Measurements from ENCODE around the gene KCNMA1.

Gene KCNMA1

DNA sequence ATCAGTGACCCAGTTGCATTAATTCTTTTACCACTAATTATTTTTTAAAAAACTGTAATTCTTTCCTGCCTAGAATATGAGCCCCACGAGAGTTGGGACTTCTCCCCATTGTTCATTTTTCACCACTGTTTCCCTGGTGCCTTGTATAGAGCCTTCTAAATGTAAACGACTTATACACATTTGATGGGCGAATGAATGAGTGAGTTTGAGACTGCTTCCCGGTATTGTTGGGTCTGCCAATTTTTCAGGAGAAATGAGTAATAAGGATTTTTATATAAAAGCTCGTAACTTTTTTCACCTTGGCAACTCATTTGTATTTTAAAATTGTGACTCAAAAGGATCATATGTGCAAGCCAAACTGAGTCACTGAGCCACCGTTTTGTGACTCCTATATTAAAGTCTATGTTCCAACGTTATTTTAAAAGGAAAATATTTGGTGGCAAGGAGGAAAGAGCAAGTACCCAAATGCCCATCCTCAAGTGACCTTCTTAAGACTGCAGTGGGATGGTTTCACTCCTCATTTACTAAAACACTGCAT is 621.3 kb downstream of the KCNMA1 start:
- no peak for DNase-seq (ENCODE audit: low spot score)
- Histone ChIP-seq H3K23ac (ENCODE audit: low read depth, low read length, poor library complexity) (no peak overlapping the region), H3K9ac (ENCODE audit: low read depth, low read length, poor library complexity) (no peak overlapping the region), H3K4me1 (ENCODE audit: control insufficient read depth in 2 of 2, insufficient read depth in 1 of 2, low read depth in 1 of 2, low read length in 2 of 2) (no peaks in the 10 kb centered on the region), H2AK5ac (ENCODE audit: low read depth, low read length) (no peak overlapping the region), H4K8ac (ENCODE audit: low read depth, low read length) (no peak overlapping the region), H3K27ac (replicated peaks; ENCODE audit: low read length) (no peak overlapping the region), H4K91ac (ENCODE audit: low read depth, low read length, poor library complexity) (no peak overlapping the region), H2BK12ac (ENCODE audit: low read length) (no peak overlapping the region), H2BK15ac (ENCODE audit: low read length) (no peak overlapping the region), H3K4me2 (ENCODE audit: insufficient read depth, low read length, poor library complexity, severe bottlenecking) (no peak overlapping the region), H3K18ac (ENCODE audit: low read length) (no peak overlapping the region), H2BK5ac (ENCODE audit: low read length) (no peak overlapping the region), H3K4ac (ENCODE audit: low read length) (no peak overlapping the region), H3K79me1 (ENCODE audit: low read depth, low read length) (no peaks in the 10 kb centered on the region), H3K27me3 (ENCODE audit: control insufficient read depth in 3 of 3, insufficient read depth in 3 of 3, low read depth in 1 of 3, low read length in 3 of 3) (no peaks in the 10 kb centered on the region), H3K36me3 (replicated peaks in 1 of 2; ENCODE audit: control insufficient read depth in 2 of 2, insufficient read depth in 2 of 2, low read length in 2 of 2) (no peaks in the 10 kb centered on the region), H2BK120ac (ENCODE audit: low read depth, low read length) (no peak overlapping the region), H3K9me3 (replicated peaks in 1 of 2; ENCODE audit: control insufficient read depth in 2 of 2, insufficient read depth in 1 of 2, low read depth in 1 of 2, low read length in 2 of 2) (no peaks in the 10 kb centered on the region), H3K14ac (ENCODE audit: low read length) (no peak overlapping the region), H3K4me3 (ENCODE audit: low read length in 2 of 2) (no peak overlapping the region), H2AFZ (ENCODE audit: low read length) (no peak overlapping the region)
- no CpG with 5 or more reads among the region's 7 CpGs for WGBS, 2 donors (ENCODE audit: extremely low coverage in 2 of 2, insufficient read length in 2 of 2, insufficient replicate concordance in 1 of 2)

GRCh38 chr10:77015360-77015759 is 622.2 kb downstream of the KCNMA1 start:
- Histone ChIP-seq H2BK5ac (ENCODE audit: low read length) (no peak overlapping the region), H3K23ac (ENCODE audit: low read depth, low read length, poor library complexity) (no peak overlapping the region), H3K18ac (ENCODE audit: low read length) (no peak overlapping the region), H2BK15ac (ENCODE audit: low read length) (no peak overlapping the region), H3K36me3 (replicated peaks in 1 of 2; ENCODE audit: control insufficient read depth in 2 of 2, insufficient read depth in 2 of 2, low read length in 2 of 2) (no peaks in the 10 kb centered on the region), H3K79me1 (ENCODE audit: low read depth, low read length) (no peaks in the 10 kb centered on the region), H2AK5ac (ENCODE audit: low read depth, low read length) (no peak overlapping the region), H2BK12ac (ENCODE audit: low read length) (no peak overlapping the region), H4K91ac (ENCODE audit: low read depth, low read length, poor library complexity) (no peak overlapping the region), H4K8ac (ENCODE audit: low read depth, low read length) (no peak overlapping the region), H3K4me2 (ENCODE audit: insufficient read depth, low read length, poor library complexity, severe bottlenecking) (no peak overlapping the region), H3K14ac (ENCODE audit: low read length) (no peak overlapping the region), H3K4me3 (ENCODE audit: low read length in 2 of 2) (no peak overlapping the region), H3K4me1 (ENCODE audit: control insufficient read depth in 2 of 2, insufficient read depth in 1 of 2, low read depth in 1 of 2, low read length in 2 of 2) (no peaks in the 10 kb centered on the region), H2AFZ (ENCODE audit: low read length) (no peak overlapping the region), H3K27me3 (ENCODE audit: control insufficient read depth in 3 of 3, insufficient read depth in 3 of 3, low read depth in 1 of 3, low read length in 3 of 3) (no peaks in the 10 kb centered on the region), H3K27ac (replicated peaks; ENCODE audit: low read length) (no peak overlapping the region), H3K9me3 (replicated peaks in 1 of 2; ENCODE audit: control insufficient read depth in 2 of 2, insufficient read depth in 1 of 2, low read depth in 1 of 2, low read length in 2 of 2) (no peaks in the 10 kb centered on the region), H3K4ac (ENCODE audit: low read length) (no peak overlapping the region), H3K9ac (ENCODE audit: low read depth, low read length, poor library complexity) (no peak overlapping the region), H2BK120ac (ENCODE audit: low read depth, low read length) (no peak overlapping the region)
- DNase-seq (ENCODE audit: low spot score) = no peak
- WGBS, 2 donors (ENCODE audit: extremely low coverage in 2 of 2, insufficient read length in 2 of 2, insufficient replicate concordance in 1 of 2) = no CpG with 5 or more reads among the region's 1 CpG

- WGBS, 2 donors (ENCODE audit: extremely low coverage in 2 of 2, insufficient read length in 2 of 2, insufficient replicate concordance in 1 of 2) = no CpG with 5 or more reads among the region's 2 CpGs
These were observed 624.7 kb downstream of the KCNMA1 start for GRCh38 chr10:77012812-77013500.

DNA sequence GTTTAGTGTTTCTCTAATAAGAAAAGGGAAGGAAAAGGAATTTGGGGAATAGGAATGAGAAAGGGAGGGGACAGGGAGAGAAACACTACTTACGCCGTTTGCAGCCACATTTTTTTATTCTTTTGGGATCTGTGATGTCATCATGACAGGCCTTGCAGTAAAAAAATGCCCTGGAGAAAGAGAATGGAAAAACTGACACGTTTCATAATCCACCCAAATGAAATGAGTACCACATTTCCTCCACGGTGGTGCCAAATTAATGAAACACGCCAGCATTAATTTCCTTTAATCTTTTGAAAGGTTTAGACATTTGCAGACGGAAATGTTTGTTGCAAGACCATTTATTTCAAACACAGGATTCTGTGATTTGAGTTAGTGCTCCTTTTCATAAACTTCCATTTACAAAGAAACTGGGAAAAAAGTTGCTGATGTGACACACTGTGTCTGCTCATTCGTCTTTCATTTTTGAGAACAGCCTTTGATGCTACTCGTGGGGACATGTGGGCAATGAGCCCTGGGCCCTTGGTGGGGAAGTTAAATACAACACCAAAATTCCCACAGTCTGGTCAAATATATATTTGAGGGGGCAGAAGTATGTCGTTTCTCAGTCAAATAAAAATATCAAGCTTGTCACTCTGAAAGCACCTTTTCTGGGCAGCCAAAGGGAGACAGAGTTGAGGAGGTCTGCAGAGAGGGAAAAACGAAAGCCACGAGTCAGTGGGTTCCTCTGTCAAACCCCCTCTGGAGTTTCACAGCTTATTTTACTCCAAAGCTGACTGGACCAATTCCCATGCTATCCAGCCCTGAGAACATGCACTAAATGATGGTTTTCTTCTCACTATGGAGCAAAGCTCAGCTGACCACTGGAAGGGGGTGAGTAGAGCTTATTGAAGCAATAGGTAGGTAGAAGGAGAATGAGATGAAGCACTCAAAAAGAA is 625.5 kb downstream of the KCNMA1 start:
- Histone ChIP-seq H4K8ac (ENCODE audit: low read depth, low read length) (no peak overlapping the region), H3K4ac (ENCODE audit: low read length) (no peak overlapping the region), H3K4me1 (ENCODE audit: control insufficient read depth in 2 of 2, insufficient read depth in 1 of 2, low read depth in 1 of 2, low read length in 2 of 2) (no peaks in the 10 kb centered on the region)

More at GRCh38 chr10:77012812-77013500, 624.7 kb downstream of the KCNMA1 start:
- Histone ChIP-seq H4K91ac (ENCODE audit: low read depth, low read length, poor library complexity) (no peak overlapping the region), H2BK12ac (ENCODE audit: low read length) (no peak overlapping the region), H3K27ac (replicated peaks; ENCODE audit: low read length) (no peak overlapping the region), H3K79me1 (ENCODE audit: low read depth, low read length) (no peaks in the 10 kb centered on the region), H3K27me3 (ENCODE audit: control insufficient read depth in 3 of 3, insufficient read depth in 3 of 3, low read depth in 1 of 3, low read length in 3 of 3) (no peaks in the 10 kb centered on the region), H2BK5ac (ENCODE audit: low read length) (no peak overlapping the region), H3K36me3 (replicated peaks in 1 of 2; ENCODE audit: control insufficient read depth in 2 of 2, insufficient read depth in 2 of 2, low read length in 2 of 2) (no peaks in the 10 kb centered on the region), H3K4ac (ENCODE audit: low read length) (no peak overlapping the region), H3K9ac (ENCODE audit: low read depth, low read length, poor library complexity) (no peak overlapping the region), H2AFZ (ENCODE audit: low read length) (no peak overlapping the region), H2AK5ac (ENCODE audit: low read depth, low read length) (no peak overlapping the region), H3K4me2 (ENCODE audit: insufficient read depth, low read length, poor library complexity, severe bottlenecking) (no peak overlapping the region), H3K4me3 (ENCODE audit: low read length in 2 of 2) (no peak overlapping the region), H3K18ac (ENCODE audit: low read length) (no peak overlapping the region), H3K14ac (ENCODE audit: low read length) (no peak overlapping the region), H3K9me3 (replicated peaks in 1 of 2; ENCODE audit: control insufficient read depth in 2 of 2, insufficient read depth in 1 of 2, low read depth in 1 of 2, low read length in 2 of 2) (no peaks in the 10 kb centered on the region), H3K4me1 (ENCODE audit: control insufficient read depth in 2 of 2, insufficient read depth in 1 of 2, low read depth in 1 of 2, low read length in 2 of 2) (no peaks in the 10 kb centered on the region), H4K8ac (ENCODE audit: low read depth, low read length) (no peak overlapping the region), H3K23ac (ENCODE audit: low read depth, low read length, poor library complexity) (no peak overlapping the region), H2BK120ac (ENCODE audit: low read depth, low read length) (no peak overlapping the region), H2BK15ac (ENCODE audit: low read length) (no peak overlapping the region)
- no peak for DNase-seq (ENCODE audit: low spot score)

More for the DNA sequence above, 625.5 kb downstream of the KCNMA1 start:
- H3K9me3 ChIP-seq (replicated peaks in 1 of 2; ENCODE audit: control insufficient read depth in 2 of 2, insufficient read depth in 1 of 2, low read depth in 1 of 2, low read length in 2 of 2) = no peaks in the 10 kb centered on the region
- H2BK120ac ChIP-seq (ENCODE audit: low read depth, low read length) = no peak overlapping the region
- no peak for DNase-seq (ENCODE audit: low spot score)
- H3K79me1 ChIP-seq (ENCODE audit: low read depth, low read length) = no peaks in the 10 kb centered on the region
- H2AFZ ChIP-seq (ENCODE audit: low read length) = no peak overlapping the region
- no peak overlapping the region for H2AK5ac ChIP-seq (ENCODE audit: low read depth, low read length)
- H2BK15ac ChIP-seq (ENCODE audit: low read length) = no peak overlapping the region
- H3K14ac ChIP-seq (ENCODE audit: low read length) = no peak overlapping the region
- H3K36me3 ChIP-seq (replicated peaks in 1 of 2; ENCODE audit: control insufficient read depth in 2 of 2, insufficient read depth in 2 of 2, low read length in 2 of 2) = no peaks in the 10 kb centered on the region
- no peak overlapping the region for H2BK5ac ChIP-seq (ENCODE audit: low read length)
- H3K27me3 ChIP-seq (ENCODE audit: control insufficient read depth in 3 of 3, insufficient read depth in 3 of 3, low read depth in 1 of 3, low read length in 3 of 3) = no peaks in the 10 kb centered on the region
- H3K4me2 ChIP-seq (ENCODE audit: insufficient read depth, low read length, poor library complexity, severe bottlenecking) = no peak overlapping the region
- WGBS, 2 donors (ENCODE audit: extremely low coverage in 2 of 2, insufficient read length in 2 of 2, insufficient replicate concordance in 1 of 2) = no CpG with 5 or more reads among the region's 11 CpGs
- no peak overlapping the region for H3K23ac ChIP-seq (ENCODE audit: low read depth, low read length, poor library complexity)
- H3K4me3 ChIP-seq (ENCODE audit: low read length in 2 of 2) = no peak overlapping the region
- no peak overlapping the region for H3K9ac ChIP-seq (ENCODE audit: low read depth, low read length, poor library complexity)
- no peak overlapping the region for H3K27ac ChIP-seq (replicated peaks; ENCODE audit: low read length)
- H4K91ac ChIP-seq (ENCODE audit: low read depth, low read length, poor library complexity) = no peak overlapping the region
- H3K18ac ChIP-seq (ENCODE audit: low read length) = no peak overlapping the region
- H2BK12ac ChIP-seq (ENCODE audit: low read length) = no peak overlapping the region

Data from neuronal stem cell (in vitro differentiated cells).